ENCODE measurements around the gene AP3B2. TPM values are rescaled to one million over a fixed set of nuclear protein-coding genes. Genes with fewer than 3 reads are reported as not detected.

The AP3B2 gene
- 1.3 TPM for polyA plus RNA-seq (2012; ENCODE audit: insufficient read length, low read depth)

GRCh38 chr15:82709421-82710207 is at the start of gene AP3B2:
Gene AP3B2, minus strand, starts transcription at chr15:82709875. Its CDS starts 169 bp downstream, at chr15:82709706.
- TF ChIP-seq POLR2AphosphoS5 (IDR thresholded peaks at IDR 0.05; ENCODE audit: low read depth, low read length): no peak
- TF ChIP-seq, protein P1, sequence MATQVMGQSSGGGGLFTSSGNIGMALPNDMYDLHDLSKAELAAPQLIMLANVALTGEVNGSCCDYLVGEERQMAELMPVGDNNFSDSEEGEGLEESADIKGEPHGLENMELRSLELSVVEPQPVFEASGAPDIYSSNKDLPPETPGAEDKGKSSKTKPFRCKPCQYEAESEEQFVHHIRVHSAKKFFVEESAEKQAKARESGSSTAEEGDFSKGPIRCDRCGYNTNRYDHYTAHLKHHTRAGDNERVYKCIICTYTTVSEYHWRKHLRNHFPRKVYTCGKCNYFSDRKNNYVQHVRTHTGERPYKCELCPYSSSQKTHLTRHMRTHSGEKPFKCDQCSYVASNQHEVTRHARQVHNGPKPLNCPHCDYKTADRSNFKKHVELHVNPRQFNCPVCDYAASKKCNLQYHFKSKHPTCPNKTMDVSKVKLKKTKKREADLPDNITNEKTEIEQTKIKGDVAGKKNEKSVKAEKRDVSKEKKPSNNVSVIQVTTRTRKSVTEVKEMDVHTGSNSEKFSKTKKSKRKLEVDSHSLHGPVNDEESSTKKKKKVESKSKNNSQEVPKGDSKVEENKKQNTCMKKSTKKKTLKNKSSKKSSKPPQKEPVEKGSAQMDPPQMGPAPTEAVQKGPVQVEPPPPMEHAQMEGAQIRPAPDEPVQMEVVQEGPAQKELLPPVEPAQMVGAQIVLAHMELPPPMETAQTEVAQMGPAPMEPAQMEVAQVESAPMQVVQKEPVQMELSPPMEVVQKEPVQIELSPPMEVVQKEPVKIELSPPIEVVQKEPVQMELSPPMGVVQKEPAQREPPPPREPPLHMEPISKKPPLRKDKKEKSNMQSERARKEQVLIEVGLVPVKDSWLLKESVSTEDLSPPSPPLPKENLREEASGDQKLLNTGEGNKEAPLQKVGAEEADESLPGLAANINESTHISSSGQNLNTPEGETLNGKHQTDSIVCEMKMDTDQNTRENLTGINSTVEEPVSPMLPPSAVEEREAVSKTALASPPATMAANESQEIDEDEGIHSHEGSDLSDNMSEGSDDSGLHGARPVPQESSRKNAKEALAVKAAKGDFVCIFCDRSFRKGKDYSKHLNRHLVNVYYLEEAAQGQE (IDR thresholded peaks at IDR 0.05; ENCODE audit: insufficient read depth in 1 of 2, low read depth in 2 of 2, low read length in 2 of 2): peak; percentile 92 to 97
- TF ChIP-seq FOXP2 (optimal IDR thresholded peaks at IDR 0.05; ENCODE audit: borderline replicate concordance, extremely low read depth, extremely low read length, insufficient read depth): no peak
- peak; percentile 41; the same call in 1 of the 2 replicates for TF ChIP-seq SIN3A (IDR thresholded peaks at IDR 0.05; ENCODE audit: borderline replicate concordance, insufficient read depth, low read length)
- no peak for TF ChIP-seq TAF1 (IDR thresholded peaks at IDR 0.05; ENCODE audit: borderline replicate concordance, insufficient read depth, low read length)

DNA sequence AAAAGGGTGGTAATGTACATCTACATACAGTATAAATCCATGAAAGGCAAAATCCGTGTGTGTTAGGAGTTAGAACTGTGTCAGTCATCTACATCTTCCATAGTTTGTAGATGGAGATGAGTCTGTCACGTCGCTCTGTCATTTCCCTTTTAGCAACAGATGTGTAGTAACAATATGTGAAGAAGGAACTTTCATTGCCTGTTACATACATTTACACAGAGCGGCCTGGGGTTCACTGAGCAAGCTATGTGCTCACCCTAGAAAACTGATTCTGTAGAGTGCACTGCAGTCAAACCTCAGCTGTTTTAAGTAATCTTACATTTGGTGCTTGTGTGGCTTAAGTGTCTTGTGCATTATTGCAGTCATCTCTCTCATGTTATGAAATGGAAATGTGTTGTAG is 41.6 kb upstream of the AP3B2 start:
- TF ChIP-seq POLR2AphosphoS5 (IDR thresholded peaks at IDR 0.05; ENCODE audit: low read depth, low read length) (no peak), SIN3A (IDR thresholded peaks at IDR 0.05; ENCODE audit: borderline replicate concordance, insufficient read depth, low read length) (no peak)

DNA sequence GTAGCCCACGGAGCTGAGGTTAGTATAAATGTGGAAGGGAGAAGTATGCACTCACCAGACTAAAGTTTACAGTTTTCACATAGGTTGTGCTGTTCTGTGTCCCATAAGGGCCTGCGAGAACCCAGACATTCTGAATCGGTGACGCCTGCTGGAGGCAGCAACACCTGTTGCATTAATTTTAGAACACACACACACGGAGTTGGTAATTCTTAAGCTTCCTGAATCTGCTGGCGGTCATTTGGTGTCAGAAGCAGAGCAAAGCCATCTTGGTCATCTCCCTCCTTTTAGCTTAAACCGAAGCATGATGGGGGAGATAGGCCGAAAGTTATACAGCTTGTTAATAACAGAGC is 41.1 kb upstream of the AP3B2 start:
- TF ChIP-seq SIN3A (IDR thresholded peaks at IDR 0.05; ENCODE audit: borderline replicate concordance, insufficient read depth, low read length) (peak; percentile 12; the same call in 1 of the 2 replicates), POLR2AphosphoS5 (IDR thresholded peaks at IDR 0.05; ENCODE audit: low read depth, low read length) (no peak)

DNA sequence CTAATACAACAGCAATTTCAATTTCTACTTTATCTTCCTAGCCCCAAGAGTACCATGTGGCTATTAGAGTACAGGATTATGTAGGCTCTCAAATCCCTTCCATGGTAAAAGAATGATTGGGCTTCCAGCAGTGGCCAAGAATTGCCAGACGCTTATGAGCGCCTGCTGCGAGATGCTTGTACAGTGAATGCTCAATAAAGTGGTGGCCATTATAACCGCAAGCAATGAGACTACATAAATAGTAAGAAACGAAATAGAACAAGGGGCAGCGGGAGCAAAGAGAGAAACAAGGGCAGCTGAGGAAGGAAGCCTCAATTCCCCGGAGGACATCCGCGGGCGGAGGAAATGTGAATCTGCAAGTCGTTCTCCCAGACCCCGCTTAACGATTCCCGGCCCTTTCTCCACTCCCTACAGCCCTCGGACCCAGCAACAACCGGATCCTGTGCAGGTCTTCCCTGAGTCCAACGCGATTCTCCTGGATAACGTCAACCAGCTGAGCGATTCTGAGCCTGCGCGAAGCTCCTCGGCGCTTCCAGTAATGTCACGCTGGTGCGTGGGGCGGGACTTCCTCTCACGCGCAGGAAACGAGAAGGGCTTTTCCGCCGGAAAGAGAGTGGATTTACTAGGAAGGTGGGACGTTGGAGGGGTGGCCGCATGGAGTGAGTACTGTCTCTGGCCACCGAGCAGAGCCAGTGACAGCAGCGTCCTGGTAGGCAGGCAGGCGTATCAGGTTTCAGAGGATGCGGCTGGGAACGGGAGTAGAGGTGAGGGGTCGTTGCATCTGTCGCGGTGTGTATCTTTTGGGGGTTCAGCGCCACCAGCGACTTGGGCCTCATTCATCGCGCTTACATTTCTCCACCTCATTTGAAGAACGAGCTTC is 40.5 kb upstream of the AP3B2 start:
- peak; percentile 99 for TF ChIP-seq POLR2AphosphoS5 (IDR thresholded peaks at IDR 0.05; ENCODE audit: low read depth, low read length)
- peak; percentile 52 for TF ChIP-seq FOXP2 (optimal IDR thresholded peaks at IDR 0.05; ENCODE audit: borderline replicate concordance, extremely low read depth, extremely low read length, insufficient read depth)
- TF ChIP-seq, protein P1 (IDR thresholded peaks at IDR 0.05; ENCODE audit: insufficient read depth in 1 of 2, low read depth in 2 of 2, low read length in 2 of 2): no peak
- no peak; the same call in 1 of the 2 replicates for TF ChIP-seq SIN3A (IDR thresholded peaks at IDR 0.05; ENCODE audit: borderline replicate concordance, insufficient read depth, low read length)

DNA sequence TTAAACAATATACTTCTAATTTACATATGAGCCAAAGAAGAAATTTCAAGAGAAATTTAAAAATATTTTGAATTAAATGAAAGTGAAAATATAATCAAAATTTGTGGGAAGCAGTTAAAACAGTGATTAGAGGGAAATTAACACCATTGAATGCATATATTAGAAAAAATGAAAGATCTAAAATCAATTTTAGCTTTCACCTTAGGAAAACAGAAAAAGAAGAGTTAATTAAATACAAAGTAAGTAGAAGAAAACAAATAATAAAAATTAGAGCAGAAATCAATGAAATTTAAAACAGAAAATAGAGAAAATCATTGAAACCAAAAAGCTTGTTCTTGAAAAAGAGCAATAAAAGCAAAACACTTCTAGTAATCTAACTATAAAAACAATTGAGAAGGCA is 38.6 kb upstream of the AP3B2 start:
- no peak for TF ChIP-seq FOXP2 (optimal IDR thresholded peaks at IDR 0.05; ENCODE audit: borderline replicate concordance, extremely low read depth, extremely low read length, insufficient read depth)
- TF ChIP-seq, protein P1 (IDR thresholded peaks at IDR 0.05; ENCODE audit: insufficient read depth in 1 of 2, low read depth in 2 of 2, low read length in 2 of 2): no peak
- no peak for TF ChIP-seq SIN3A (IDR thresholded peaks at IDR 0.05; ENCODE audit: borderline replicate concordance, insufficient read depth, low read length)
- TF ChIP-seq TAF1 (IDR thresholded peaks at IDR 0.05; ENCODE audit: borderline replicate concordance, insufficient read depth, low read length): no peak
- TF ChIP-seq POLR2AphosphoS5 (IDR thresholded peaks at IDR 0.05; ENCODE audit: low read depth, low read length): no peak

DNA sequence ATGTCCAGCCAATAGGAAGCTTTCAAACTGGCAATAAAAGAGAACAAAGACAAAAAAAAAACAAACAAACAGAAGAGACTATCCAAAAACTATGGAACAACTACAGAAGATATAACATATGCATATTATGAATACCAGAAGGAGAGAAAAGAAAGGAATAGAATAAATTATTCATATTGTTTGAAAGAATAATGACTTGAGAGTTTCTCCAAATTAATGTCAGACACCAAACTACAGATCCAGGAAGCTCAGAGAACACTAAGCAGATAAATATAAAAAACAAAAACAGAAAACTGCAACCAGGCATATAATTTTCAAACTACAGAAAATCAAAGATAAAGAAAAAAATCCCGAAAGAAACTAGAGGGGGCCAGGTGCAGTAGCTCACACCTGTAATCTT is 34.1 kb upstream of the AP3B2 start:
- no peak for TF ChIP-seq POLR2AphosphoS5 (IDR thresholded peaks at IDR 0.05; ENCODE audit: low read depth, low read length)
- TF ChIP-seq, protein P1 (IDR thresholded peaks at IDR 0.05; ENCODE audit: insufficient read depth in 1 of 2, low read depth in 2 of 2, low read length in 2 of 2): no peak
- no peak for TF ChIP-seq FOXP2 (optimal IDR thresholded peaks at IDR 0.05; ENCODE audit: borderline replicate concordance, extremely low read depth, extremely low read length, insufficient read depth)
- TF ChIP-seq TAF1 (IDR thresholded peaks at IDR 0.05; ENCODE audit: borderline replicate concordance, insufficient read depth, low read length): no peak
- no peak for TF ChIP-seq SIN3A (IDR thresholded peaks at IDR 0.05; ENCODE audit: borderline replicate concordance, insufficient read depth, low read length)
